Measurements from ENCODE around the gene FSTL1. TPM values are rescaled to one million over a fixed set of nuclear protein-coding genes. Genes with fewer than 3 reads are reported as not detected.

Gene FSTL1
- total RNA-seq, 2 donors from 2014 or later = 212 to 265 TPM

DNA sequence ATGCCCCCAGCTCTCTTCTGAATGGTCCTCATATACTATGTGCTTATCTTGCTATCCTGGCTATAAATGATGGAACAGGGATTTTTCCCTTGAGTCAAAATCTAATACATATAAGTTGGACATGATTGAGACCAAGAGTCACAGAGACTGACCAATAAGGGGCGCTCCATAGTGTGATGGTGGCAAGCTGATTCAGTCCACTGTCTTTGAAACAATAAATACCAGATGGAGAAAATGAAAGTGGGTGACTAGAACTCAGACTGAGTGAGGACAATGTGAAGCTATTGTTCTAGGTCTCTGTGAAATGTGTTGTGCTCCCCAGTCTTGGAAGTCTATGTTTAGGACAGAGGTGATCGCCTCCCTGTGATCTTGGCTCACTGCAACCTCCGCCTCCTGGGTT is 10.6 kb upstream of the FSTL1 start:
- TF ChIP-seq POLR2AphosphoS5 (IDR thresholded peaks at IDR 0.05) = no peak
- no peak for TF ChIP-seq CTCF (IDR thresholded peaks at IDR 0.05)
- TF ChIP-seq POLR2A (IDR thresholded peaks at IDR 0.05) = no peak
- Histone ChIP-seq H3K27me3 (replicated peaks; ENCODE audit: insufficient read depth) (no peaks in the 10 kb centered on the region), H3K4me3 (no peak overlapping the region), H3K9me3 (no peaks in the 10 kb centered on the region), H3K4me1 (replicated peaks) (no peaks in the 10 kb centered on the region), H3K27ac (no peak overlapping the region), H3K36me3 (no peaks in the 10 kb centered on the region)
- DNase-seq (ENCODE audit: low spot score) = no peak
- 90% methylated on average over 3 of the region's 3 CpGs for WGBS
- intact Hi-C loops (cut with DNase I) = no loop called here

DNA sequence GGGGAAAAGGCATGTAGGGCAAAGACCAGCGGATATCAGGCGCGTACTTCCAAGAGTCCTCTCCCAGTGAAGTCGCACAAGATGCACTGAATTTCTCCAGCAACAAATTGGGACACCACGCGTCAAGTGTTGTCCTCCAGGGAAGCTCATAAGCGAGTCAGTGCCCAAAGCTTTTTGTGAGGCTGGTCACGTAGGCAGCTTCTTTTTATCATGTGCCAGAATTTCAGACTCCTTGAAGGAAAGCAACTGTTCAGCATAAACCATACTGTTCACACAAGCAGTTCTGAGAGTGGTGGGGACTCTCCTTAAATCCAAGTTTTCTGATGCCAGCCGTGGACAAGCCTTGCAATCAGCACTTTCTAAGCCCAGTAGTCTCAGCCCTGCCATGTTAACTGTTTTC is 10.1 kb upstream of the FSTL1 start:
- Histone ChIP-seq H3K4me3 (no peak overlapping the region), H3K9me3 (no peaks in the 10 kb centered on the region), H3K27ac (no peak overlapping the region), H3K36me3 (no peaks in the 10 kb centered on the region), H3K4me1 (replicated peaks) (no peaks in the 10 kb centered on the region), H3K27me3 (replicated peaks; ENCODE audit: insufficient read depth) (no peaks in the 10 kb centered on the region)
- DNase-seq (ENCODE audit: low spot score) = no peak
- intact Hi-C loops (cut with DNase I) = no loop called here
- 56% methylated on average over 9 of the region's 9 CpGs for WGBS
- TF ChIP-seq POLR2A (IDR thresholded peaks at IDR 0.05) (no peak), POLR2AphosphoS5 (IDR thresholded peaks at IDR 0.05) (no peak), CTCF (IDR thresholded peaks at IDR 0.05) (no peak)

- intact Hi-C loops (cut with DNase I) = no loop called here
- no peaks in the 10 kb centered on the region for H3K9me3 ChIP-seq
- H3K36me3 ChIP-seq = no peaks in the 10 kb centered on the region
- DNase-seq (ENCODE audit: low spot score) = no peak
- no peak overlapping the region for H3K4me3 ChIP-seq
- TF ChIP-seq POLR2A (IDR thresholded peaks at IDR 0.05) (no peak), CTCF (IDR thresholded peaks at IDR 0.05) (no peak), POLR2AphosphoS5 (IDR thresholded peaks at IDR 0.05) (no peak)
- no peaks in the 10 kb centered on the region for H3K27me3 ChIP-seq (replicated peaks; ENCODE audit: insufficient read depth)
- WGBS = 44% methylated on average over 5 of the region's 5 CpGs
- no peak overlapping the region for H3K27ac ChIP-seq
- H3K4me1 ChIP-seq (replicated peaks) = no peaks in the 10 kb centered on the region
These were observed 9.5 kb upstream of the FSTL1 start for GRCh38 chr3:120460181-120460790.

GRCh38 chr3:120459196-120459595 is 8.4 kb upstream of the FSTL1 start:
- TF ChIP-seq POLR2AphosphoS5 (IDR thresholded peaks at IDR 0.05) (no peak), CTCF (IDR thresholded peaks at IDR 0.05) (no peak), POLR2A (IDR thresholded peaks at IDR 0.05) (no peak)
- Histone ChIP-seq H3K9me3 (no peaks in the 10 kb centered on the region), H3K4me1 (replicated peaks) (no peaks in the 10 kb centered on the region), H3K27me3 (replicated peaks; ENCODE audit: insufficient read depth) (no peaks in the 10 kb centered on the region), H3K4me3 (no peak overlapping the region), H3K27ac (no peak overlapping the region), H3K36me3 (no peaks in the 10 kb centered on the region)
- intact Hi-C loops (cut with DNase I) = no loop called here
- WGBS = 96% methylated on average over 3 of the region's 3 CpGs
- DNase-seq (ENCODE audit: low spot score) = no peak

DNA sequence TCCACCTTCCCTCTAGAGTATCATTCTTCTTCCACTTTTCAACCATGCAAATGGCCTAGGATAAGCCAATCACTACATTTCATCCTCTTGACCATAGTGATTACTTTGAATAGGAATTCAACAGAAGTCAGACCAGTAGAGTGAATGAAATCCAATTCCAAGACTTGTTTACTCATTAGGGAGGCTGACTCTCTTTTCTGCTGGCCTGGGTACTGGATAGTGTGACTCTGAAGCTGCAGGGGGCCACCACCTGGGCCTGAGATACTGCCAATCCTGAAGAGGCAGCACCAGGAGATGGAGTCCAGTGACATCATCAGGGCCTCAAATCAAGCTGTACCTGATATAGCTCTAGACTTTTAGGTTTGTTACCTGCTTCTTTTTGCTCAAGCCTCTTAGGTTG is 7.0 kb upstream of the FSTL1 start:
- DNase-seq (ENCODE audit: low spot score) = no peak
- H3K27me3 ChIP-seq (replicated peaks; ENCODE audit: insufficient read depth) = no peaks in the 10 kb centered on the region
- no peak overlapping the region for H3K4me3 ChIP-seq
- TF ChIP-seq POLR2A (IDR thresholded peaks at IDR 0.05) (no peak), CTCF (IDR thresholded peaks at IDR 0.05) (no peak), POLR2AphosphoS5 (IDR thresholded peaks at IDR 0.05) (no peak)
- intact Hi-C loops (cut with DNase I) = no loop called here
- no peaks in the 10 kb centered on the region for H3K9me3 ChIP-seq
- no peaks in the 10 kb centered on the region for H3K36me3 ChIP-seq
- H3K4me1 ChIP-seq (replicated peaks) = no peaks in the 10 kb centered on the region
- no peak overlapping the region for H3K27ac ChIP-seq
